ENCODE measurements around the gene HNRNPL. TPM values are rescaled to one million over a fixed set of nuclear protein-coding genes. Genes with fewer than 3 reads are reported as not detected.
"Not testable (repeated sequence)": the region's sequence is repeated elsewhere in the genome, so short reads cannot be mapped to it uniquely, and the experiment has no call there.

HNRNPL gene
- total and polyA plus RNA-seq, 2 of the 8 experiments (the other 6 are each of a cell fraction or from before 2014, with no cell fraction given), result 404 to 779 TPM

GRCh38 chr19:38790507-38791403, 59.0 kb downstream of the HNRNPL start:
- H3K14ac ChIP-seq (ENCODE audit: insufficient read length); H3K23me2 ChIP-seq (ENCODE audit: low read depth, low read length); H2AFZ ChIP-seq (ENCODE audit: low read length); H3K4me1 ChIP-seq (replicated peaks in 1 of 4; ENCODE audit: control insufficient read depth in 3 of 4, insufficient read depth in 4 of 4, low read length in 3 of 4); H3K4ac ChIP-seq (replicated peaks; ENCODE audit: insufficient read length, low read depth, low read length); H2BK12ac ChIP-seq (ENCODE audit: low read depth, low read length); POLR2A ChIA-PET (ENCODE audit: partially characterized antibody); H3K9ac ChIP-seq (replicated peaks in 1 of 4; ENCODE audit: extremely low read depth in 1 of 4, low read depth in 3 of 4, low read length in 3 of 4); H3K36me3 ChIP-seq (ENCODE audit: control insufficient read depth in 2 of 4, insufficient read depth in 4 of 4, low read length in 3 of 4); H2BK20ac ChIP-seq (ENCODE audit: low read length); H4K5ac ChIP-seq (ENCODE audit: insufficient read length, low read depth, low read length); H3K79me1 ChIP-seq (ENCODE audit: low read depth, low read length); CTCF ChIA-PET (ENCODE audit: partially characterized antibody); H3K18ac ChIP-seq (ENCODE audit: extremely low read depth, low read length); H3K56ac ChIP-seq (replicated peaks; ENCODE audit: insufficient read length, low read depth, low read length); H3K4me3 ChIP-seq (ENCODE audit: extremely low read depth in 1 of 4, insufficient read depth in 2 of 4, low read depth in 3 of 4, low read length in 4 of 4); DNase-seq (ENCODE audit: low read depth in 1 of 2, low spot score in 2 of 2); H4K8ac ChIP-seq (ENCODE audit: extremely low read depth, insufficient read depth, low read length); H4K20me1 ChIP-seq (replicated peaks in 1 of 2; ENCODE audit: control insufficient read depth in 1 of 2, insufficient read depth in 2 of 2, low read length in 2 of 2); H3K9me3 ChIP-seq (ENCODE audit: insufficient read depth in 2 of 2, low read depth in 1 of 2, low read length in 1 of 2); H2AK5ac ChIP-seq (ENCODE audit: low read depth, low read length); H3K23ac ChIP-seq (ENCODE audit: insufficient read length); H2BK5ac ChIP-seq (ENCODE audit: low read depth, low read length); H3K79me2 ChIP-seq (ENCODE audit: control insufficient read depth in 1 of 2, insufficient read depth in 2 of 2, low read length in 2 of 2); H4K91ac ChIP-seq (replicated peaks; ENCODE audit: insufficient read length, low read length); H3K4me2 ChIP-seq (ENCODE audit: insufficient read depth in 1 of 2, low read depth in 2 of 2, low read length in 2 of 2); H2BK15ac ChIP-seq (ENCODE audit: low read length); H3K27ac ChIP-seq (ENCODE audit: low read depth, low read length); H2BK120ac ChIP-seq (replicated peaks; ENCODE audit: low read depth, low read length): not testable (repeated sequence)
- H3K27me3 ChIP-seq (replicated peaks in 1 of 4; ENCODE audit: control insufficient read depth in 3 of 4, extremely low read depth in 1 of 4, insufficient read depth in 3 of 4, low read length in 3 of 4), result peaks cover 0 to 12% (median 3%) of the 10 kb centered on the region in 4 experiments; a peak in 4 of 7 replicates
- peak; percentile 71 for FAIRE-seq
- WGBS, 2 experiments (ENCODE audit: extremely low coverage in 1 of 2, insufficient coverage in 1 of 2, insufficient read length in 1 of 2, insufficient replicate concordance in 2 of 2, low coverage in 1 of 2, low lambda C conversion rate in 2 of 2, missing lambda C conversion rate in 1 of 2), result 69% methylated on average over 13 of the region's 49 CpGs; no CpG with 5 or more reads in 1 of the 2 experiments

Data from H1 (cell line).